Measurements from ENCODE around the gene CABP1. TPM values are rescaled to one million over a fixed set of nuclear protein-coding genes. Genes with fewer than 3 reads are reported as not detected.

The CABP1 gene
- total RNA-seq, 1 experiment from 2014 or later = not detected

DNA sequence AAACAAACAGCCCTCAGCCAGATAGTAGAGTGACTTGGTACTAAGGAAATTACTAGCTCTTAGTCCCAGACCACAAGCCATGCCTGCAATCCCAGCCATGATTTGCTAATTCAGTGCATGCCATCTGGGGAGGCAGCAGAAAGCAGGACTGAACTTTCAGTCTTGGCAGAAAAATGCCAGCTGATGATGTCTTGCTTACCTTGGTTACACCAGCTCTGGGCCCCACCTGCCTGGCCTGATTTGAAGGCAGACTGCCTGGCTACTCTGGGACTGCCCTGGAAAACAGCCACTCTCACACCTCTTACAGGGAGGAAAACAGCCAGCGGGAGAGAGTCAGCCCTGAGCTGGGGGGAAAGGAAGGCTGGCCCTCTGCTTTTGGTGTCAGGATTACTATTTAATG, 65.2 kb downstream of the CABP1 start:
- H3K27me3 ChIP-seq (replicated peaks) = no peaks in the 10 kb centered on the region
- H3K4me1 ChIP-seq (replicated peaks) = peaks cover 5% of the 10 kb centered on the region
- no peak overlapping the region for H3K27ac ChIP-seq
- no peak overlapping the region for H3K4me3 ChIP-seq
- no peak for DNase-seq (ENCODE audit: low read depth in 1 of 2, low spot score in 2 of 2)
- no peaks in the 10 kb centered on the region for H3K9me3 ChIP-seq (replicated peaks)
- H3K36me3 ChIP-seq = peaks cover 16% of the 10 kb centered on the region

DNA sequence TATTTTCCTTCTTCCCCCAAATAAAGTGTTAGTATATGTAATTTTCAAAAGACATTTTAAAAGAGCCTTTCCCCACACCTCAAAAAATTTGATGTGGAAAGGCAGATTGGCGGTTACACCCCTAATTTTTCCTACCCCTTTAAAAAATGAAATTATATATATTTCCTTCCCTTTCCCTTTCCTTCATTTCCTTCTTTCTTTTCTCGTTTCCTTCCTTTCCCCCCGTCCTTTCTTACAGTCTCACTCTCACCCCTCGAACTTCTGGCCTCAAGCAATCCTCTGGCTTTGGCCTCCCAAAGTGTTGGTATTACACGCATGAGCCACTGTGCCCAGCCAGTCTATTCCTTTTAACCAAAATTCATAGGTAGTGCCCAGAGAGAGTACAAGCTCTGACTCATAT, 65.6 kb downstream of the CABP1 start:
- H3K9me3 ChIP-seq (replicated peaks) = no peaks in the 10 kb centered on the region
- DNase-seq (ENCODE audit: low read depth in 1 of 2, low spot score in 2 of 2) = no peak
- peaks cover 17% of the 10 kb centered on the region for H3K36me3 ChIP-seq
- no peaks in the 10 kb centered on the region for H3K27me3 ChIP-seq (replicated peaks)
- peaks cover 8% of the 10 kb centered on the region for H3K4me1 ChIP-seq (replicated peaks)
- H3K27ac ChIP-seq = no peak overlapping the region
- no peak overlapping the region for H3K4me3 ChIP-seq

DNA sequence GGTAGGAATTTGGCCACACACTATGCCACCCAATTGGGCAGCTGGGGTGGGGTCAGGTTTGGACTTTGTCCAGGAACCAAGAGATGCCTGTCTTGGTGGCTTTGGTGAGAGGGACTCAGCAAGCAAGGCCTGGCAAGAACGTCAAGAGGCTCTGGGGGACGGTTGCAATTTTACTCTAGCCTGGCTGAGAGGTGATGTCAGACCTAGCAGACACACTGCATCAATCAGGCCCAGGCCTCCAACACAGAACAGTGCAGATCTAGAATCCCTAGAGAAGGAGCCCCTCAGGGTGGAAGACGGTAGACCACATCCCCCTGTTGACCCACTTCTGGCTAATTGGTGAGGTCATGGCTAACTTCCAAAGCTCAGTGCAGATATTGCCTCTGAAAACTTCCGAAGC, 68.2 kb downstream of the CABP1 start:
- H3K27ac ChIP-seq = no peak overlapping the region

DNA sequence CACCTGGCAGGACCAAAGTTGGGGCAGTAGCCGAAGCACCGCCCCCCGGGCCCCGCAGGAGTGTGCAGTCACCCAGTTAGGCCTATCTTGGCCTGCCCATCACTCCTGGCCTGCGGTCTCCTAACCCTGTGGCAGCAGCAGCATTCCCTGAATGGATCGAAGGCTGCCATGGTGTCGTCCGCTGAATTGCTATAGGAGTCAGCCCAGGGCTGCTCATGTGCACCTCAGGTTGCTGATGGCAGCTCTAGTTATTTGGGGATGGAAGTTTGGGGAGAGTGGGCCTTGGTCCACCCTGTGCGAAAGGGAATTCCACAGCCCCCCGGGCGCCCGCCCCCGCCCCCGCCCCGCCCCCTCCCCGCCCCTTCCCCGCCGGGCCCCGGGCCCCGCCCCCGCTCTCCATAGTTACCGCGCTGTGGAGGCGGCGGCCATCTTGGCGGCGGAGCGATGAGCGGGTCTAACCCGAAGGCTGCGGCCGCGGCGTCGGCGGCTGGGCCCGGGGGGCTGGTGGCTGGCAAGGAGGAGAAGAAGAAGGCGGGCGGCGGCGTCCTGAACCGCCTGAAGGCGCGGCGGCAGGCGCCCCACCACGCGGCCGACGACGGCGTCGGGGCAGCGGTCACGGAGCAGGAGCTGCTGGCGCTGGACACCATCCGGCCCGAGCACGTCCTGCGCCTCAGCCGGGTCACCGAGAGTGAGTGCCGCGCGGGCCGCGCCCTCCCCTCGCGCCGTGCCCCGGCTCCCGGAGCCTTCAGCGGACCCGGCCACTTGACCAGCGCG, 69.8 kb downstream of the CABP1 start, which contains the start of gene UNC119B:
TSS of gene UNC119B (plus strand) at position 428 of the 774 bp plus-strand sequence. CDS start at position 445, 17 bp downstream.
- Histone ChIP-seq H3K27me3 (replicated peaks) (no peaks in the 10 kb centered on the region), H3K36me3 (peaks cover 26% of the 10 kb centered on the region), H3K4me3 (peak within 1 kb of the TSS; percentile 99), H3K27ac (peak within 1 kb of the TSS; percentile 69), H3K4me1 (replicated peaks) (peaks cover 13% of the 10 kb centered on the region), H3K9me3 (replicated peaks) (no peaks in the 10 kb centered on the region)
- peak; percentile 56 to 57 for DNase-seq (ENCODE audit: low read depth in 1 of 2, low spot score in 2 of 2)

More for the DNA sequence above, 68.2 kb downstream of the CABP1 start:
- Histone ChIP-seq H3K27me3 (replicated peaks) (no peaks in the 10 kb centered on the region), H3K9me3 (replicated peaks) (no peaks in the 10 kb centered on the region), H3K4me1 (replicated peaks) (peaks cover 13% of the 10 kb centered on the region), H3K4me3 (no peak overlapping the region), H3K36me3 (peaks cover 13% of the 10 kb centered on the region)
- no peak for DNase-seq (ENCODE audit: low read depth in 1 of 2, low spot score in 2 of 2)

DNA sequence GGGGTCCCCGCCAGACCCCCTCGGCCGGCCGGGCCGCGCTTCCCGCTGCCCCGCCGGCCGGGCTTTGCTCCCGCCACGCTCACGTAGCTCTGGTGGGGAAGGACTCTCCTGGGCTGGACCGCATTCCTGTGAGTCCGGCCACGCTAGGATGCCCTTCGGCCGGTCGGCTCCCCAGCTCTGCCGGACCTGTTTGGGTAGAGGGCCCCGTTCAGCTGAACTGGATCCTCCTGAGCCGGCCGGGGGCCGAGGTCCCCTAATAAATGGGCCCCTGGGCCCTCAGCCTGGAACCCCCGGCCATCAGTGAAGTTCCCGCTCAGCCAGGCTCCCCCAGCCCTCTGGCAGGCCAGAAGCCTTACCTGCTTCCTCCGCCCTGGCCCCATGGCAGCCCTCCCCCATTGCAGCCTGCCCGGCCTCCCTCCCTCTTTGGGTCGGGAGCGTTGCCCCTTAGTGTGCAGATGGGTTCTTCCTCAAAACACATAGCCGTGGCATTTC, 70.4 kb downstream of the CABP1 start:
- H3K9me3 ChIP-seq (replicated peaks) = no peaks in the 10 kb centered on the region
- peak overlapping the region; percentile 99 for H3K4me3 ChIP-seq
- DNase-seq (ENCODE audit: low read depth in 1 of 2, low spot score in 2 of 2) = no peak
- peaks cover 30% of the 10 kb centered on the region for H3K36me3 ChIP-seq
- no peaks in the 10 kb centered on the region for H3K27me3 ChIP-seq (replicated peaks)
- H3K4me1 ChIP-seq (replicated peaks) = peaks cover 13% of the 10 kb centered on the region
- H3K27ac ChIP-seq = peak overlapping the region; percentile 69; the same call in 1 of the 2 replicates

DNA sequence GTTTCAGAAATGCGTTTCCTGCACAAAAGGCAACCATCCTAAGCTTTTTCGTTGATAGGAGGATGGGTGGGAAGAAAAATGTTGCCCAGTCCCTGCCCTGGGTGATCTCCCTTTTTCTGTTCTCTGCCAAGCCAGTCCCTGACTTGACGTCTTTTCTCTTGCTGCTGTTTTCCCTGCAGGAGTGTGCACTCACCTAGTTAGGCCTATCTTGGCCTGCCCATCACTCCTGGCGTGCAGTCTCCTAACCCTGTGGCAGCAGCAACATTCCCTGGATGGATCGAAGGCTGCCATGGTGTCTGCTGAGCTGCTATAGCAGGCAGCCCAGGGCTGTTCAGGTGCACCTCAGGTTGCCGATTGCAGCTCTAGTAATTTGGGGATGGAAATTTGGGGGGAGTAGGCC, 71.0 kb downstream of the CABP1 start:
- Histone ChIP-seq H3K9me3 (replicated peaks) (no peaks in the 10 kb centered on the region), H3K36me3 (peaks cover 35% of the 10 kb centered on the region), H3K4me3 (peak overlapping the region; percentile 99), H3K4me1 (replicated peaks) (peaks cover 13% of the 10 kb centered on the region), H3K27ac (no peak overlapping the region), H3K27me3 (replicated peaks) (no peaks in the 10 kb centered on the region)
- no peak for DNase-seq (ENCODE audit: low read depth in 1 of 2, low spot score in 2 of 2)

DNA sequence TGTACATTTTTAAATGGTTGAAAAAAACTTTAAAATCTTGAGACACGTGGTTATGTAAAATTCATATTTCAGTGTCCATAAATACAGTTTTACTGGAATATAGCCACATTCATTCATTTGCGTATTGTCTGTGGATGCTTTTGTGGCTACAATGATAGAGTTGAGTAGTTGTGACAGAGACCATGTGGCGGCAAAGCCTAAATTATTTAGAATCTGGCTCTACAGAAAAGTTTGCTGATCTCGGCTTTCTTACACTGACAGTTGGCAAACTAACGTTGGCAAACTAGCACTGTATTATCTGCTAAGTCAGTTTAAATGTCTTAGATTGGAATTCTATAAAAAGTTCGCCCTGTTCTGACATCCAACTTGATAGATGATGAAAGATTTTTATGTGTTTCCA, 72.2 kb downstream of the CABP1 start:
- Histone ChIP-seq H3K9me3 (replicated peaks) (no peaks in the 10 kb centered on the region), H3K27ac (no peak overlapping the region), H3K4me3 (no peak overlapping the region), H3K36me3 (peaks cover 47% of the 10 kb centered on the region), H3K4me1 (replicated peaks) (peaks cover 13% of the 10 kb centered on the region), H3K27me3 (replicated peaks) (no peaks in the 10 kb centered on the region)
- no peak for DNase-seq (ENCODE audit: low read depth in 1 of 2, low spot score in 2 of 2)

DNA sequence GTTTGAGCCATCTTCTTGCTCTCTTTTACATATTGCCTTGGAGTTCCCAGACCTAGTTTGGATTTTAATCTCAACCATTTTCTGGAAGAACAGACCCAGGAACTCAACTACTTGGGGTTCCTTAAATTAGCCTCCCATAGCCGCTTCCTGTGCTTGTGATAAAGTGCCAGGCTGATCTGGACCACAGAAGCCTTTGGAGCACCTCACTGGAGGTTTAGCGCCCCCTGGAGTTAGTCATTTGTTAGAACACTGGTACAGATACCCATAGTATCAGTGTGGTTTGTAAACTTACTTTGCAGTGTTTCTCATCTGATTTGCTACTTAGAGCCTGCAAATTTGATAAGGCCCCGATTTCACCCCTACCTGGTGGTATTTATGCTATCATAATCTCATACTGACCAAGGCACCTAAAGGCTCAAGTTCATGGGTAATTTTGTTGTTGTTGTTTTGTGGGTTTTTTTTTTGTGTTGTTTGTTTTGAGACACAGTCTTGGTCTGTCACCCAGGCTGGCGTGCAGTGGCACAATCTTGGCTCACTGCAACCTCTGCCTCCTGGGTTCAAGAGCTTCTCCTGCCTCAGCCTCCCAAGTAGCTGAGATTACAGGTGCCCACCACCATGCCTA, 73.5 kb downstream of the CABP1 start:
- Histone ChIP-seq H3K27me3 (replicated peaks) (no peaks in the 10 kb centered on the region), H3K4me3 (no peak overlapping the region), H3K27ac (no peak overlapping the region), H3K9me3 (replicated peaks) (no peaks in the 10 kb centered on the region), H3K36me3 (peaks cover 60% of the 10 kb centered on the region), H3K4me1 (replicated peaks) (peaks cover 13% of the 10 kb centered on the region)
- DNase-seq (ENCODE audit: low read depth in 1 of 2, low spot score in 2 of 2) = peak; percentile 48 to 71

Other genes with a start within 250 kb of the CABP1 start
- 529 and 935 TPM in 2 replicates for gene COX6A1, start 202.5 kb upstream of the CABP1 start, total RNA-seq (2014; rRNA removed; shearing (Covaris generic))
- 41.3 and 44.8 TPM in 2 replicates for gene TRIAP1, start 194.2 kb upstream of the CABP1 start, total RNA-seq (2014; rRNA removed; shearing (Covaris generic))
- 16.3 and 20.2 TPM in 2 replicates for gene GATC, start 194.2 kb upstream of the CABP1 start, total RNA-seq (2014; rRNA removed; shearing (Covaris generic))
- 199 and 263 TPM in 2 replicates for gene SRSF9, start 170.9 kb upstream of the CABP1 start, total RNA-seq (2014; rRNA removed; shearing (Covaris generic))
- gene DYNLL1, start 144.5 kb upstream of the CABP1 start, total RNA-seq (2014; rRNA removed; shearing (Covaris generic)) = 251 and 497 TPM in 2 replicates
- gene COQ5, start 111.5 kb upstream of the CABP1 start, total RNA-seq (2014; rRNA removed; shearing (Covaris generic)) = 42.3 and 47.8 TPM in 2 replicates
- gene RNF10, start 106.3 kb upstream of the CABP1 start, total RNA-seq (2014; rRNA removed; shearing (Covaris generic)) = 45.3 and 54.7 TPM in 2 replicates
- gene POP5, start 59.2 kb upstream of the CABP1 start, total RNA-seq (2014; rRNA removed; shearing (Covaris generic)) = 44.8 and 49.7 TPM in 2 replicates
- 70.0 and 84.6 TPM in 2 replicates for gene MLEC, start 46.5 kb downstream of the CABP1 start, total RNA-seq (2014; rRNA removed; shearing (Covaris generic))
- gene UNC119B, start 69.8 kb downstream of the CABP1 start, total RNA-seq (2014; rRNA removed; shearing (Covaris generic)) = 4.7 and 6.9 TPM in 2 replicates
- 6.8 and 11.1 TPM in 2 replicates for gene ACADS, start 85.2 kb downstream of the CABP1 start, total RNA-seq (2014; rRNA removed; shearing (Covaris generic))

Data from SJSA1 (cell line).